Gastroesophageal sphincter (tissue), 3 donors: Measurements from ENCODE around the gene THAP11.

Experiments used
- POLR2A ChIP-seq, 2 donors: fragments of 450-650 bp; IDR thresholded peaks; one replicate each; pipeline ENCODE4 v1.6.1; 2017; ENCODE audit warnings: antibody characterized with exemption in 2 of 2, mild to moderate bottlenecking in 2 of 2, moderate library complexity in 1 of 2
- TF ChIP-seq, protein P1 (sequence below), 4 experiments: fragments of 200-600 bp in 2 of 4; fragments of 450-650 bp in 2 of 4; sonication (generic) in 1 of 4; IDR thresholded peaks; one replicate each; pipeline ENCODE4 v1.5.1; 2017 to 2019; ENCODE audit warnings: antibody characterized with exemption in 4 of 4, mild to moderate bottlenecking in 2 of 4, moderate library complexity in 2 of 4

GRCh38 chr16:67822511-67822910, 19.6 kb upstream of the THAP11 start:
- TF ChIP-seq, protein P1, sequence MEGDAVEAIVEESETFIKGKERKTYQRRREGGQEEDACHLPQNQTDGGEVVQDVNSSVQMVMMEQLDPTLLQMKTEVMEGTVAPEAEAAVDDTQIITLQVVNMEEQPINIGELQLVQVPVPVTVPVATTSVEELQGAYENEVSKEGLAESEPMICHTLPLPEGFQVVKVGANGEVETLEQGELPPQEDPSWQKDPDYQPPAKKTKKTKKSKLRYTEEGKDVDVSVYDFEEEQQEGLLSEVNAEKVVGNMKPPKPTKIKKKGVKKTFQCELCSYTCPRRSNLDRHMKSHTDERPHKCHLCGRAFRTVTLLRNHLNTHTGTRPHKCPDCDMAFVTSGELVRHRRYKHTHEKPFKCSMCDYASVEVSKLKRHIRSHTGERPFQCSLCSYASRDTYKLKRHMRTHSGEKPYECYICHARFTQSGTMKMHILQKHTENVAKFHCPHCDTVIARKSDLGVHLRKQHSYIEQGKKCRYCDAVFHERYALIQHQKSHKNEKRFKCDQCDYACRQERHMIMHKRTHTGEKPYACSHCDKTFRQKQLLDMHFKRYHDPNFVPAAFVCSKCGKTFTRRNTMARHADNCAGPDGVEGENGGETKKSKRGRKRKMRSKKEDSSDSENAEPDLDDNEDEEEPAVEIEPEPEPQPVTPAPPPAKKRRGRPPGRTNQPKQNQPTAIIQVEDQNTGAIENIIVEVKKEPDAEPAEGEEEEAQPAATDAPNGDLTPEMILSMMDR (IDR thresholded peaks at IDR 0.05): no peak
- TF ChIP-seq POLR2A (IDR thresholded peaks at IDR 0.05): no peak
